Stimulated activated CD8-positive, alpha-beta memory T cell treated with anti-CD3 and anti-CD28 coated beads, Interleukin-15, amount 100 ng/mL, for 48 hours (primary cell): ENCODE measurements around the gene SOX13.

Experiments used
- DNase-seq, 2 donors: peaks; one replicate each; pipeline ENCODE4 v3.0.0-alpha.2; 2020; ENCODE audit warnings: low read depth in 2 of 2

Gene SOX13

GRCh38 chr1:204106825-204107224 lies 33.9 kb downstream of the SOX13 start:
- DNase-seq = no peak

- DNase-seq = no peak
Observed at GRCh38 chr1:204107892-204108291, 35.0 kb downstream of the SOX13 start.

GRCh38 chr1:204108312-204109141 lies 35.6 kb downstream of the SOX13 start:
- no peak for DNase-seq

- DNase-seq = no peak
Observed at GRCh38 chr1:204110894-204111633, 38.1 kb downstream of the SOX13 start.

GRCh38 chr1:204112876-204113730 lies 40.2 kb downstream of the SOX13 start:
- no peak for DNase-seq

GRCh38 chr1:204113896-204114295 lies 41.0 kb downstream of the SOX13 start:
- no peak for DNase-seq

GRCh38 chr1:204114606-204115005 lies 41.7 kb downstream of the SOX13 start:
- DNase-seq = no peak

GRCh38 chr1:204115116-204115515 lies 42.2 kb downstream of the SOX13 start:
- DNase-seq = no peak

GRCh38 chr1:204116539-204116938 lies 43.6 kb downstream of the SOX13 start:
- no peak for DNase-seq

- no peak for DNase-seq
Observed at GRCh38 chr1:204121840-204122555, 49.1 kb downstream of the SOX13 start.

- no peak for DNase-seq
Observed at GRCh38 chr1:204123376-204123775, 50.5 kb downstream of the SOX13 start.

GRCh38 chr1:204124639-204125038 lies 51.7 kb downstream of the SOX13 start:
- DNase-seq = no peak

GRCh38 chr1:204125759-204126351 lies 52.9 kb downstream of the SOX13 start:
- no peak for DNase-seq

- no peak for DNase-seq
Observed at GRCh38 chr1:204126386-204126785, 53.5 kb downstream of the SOX13 start.

- DNase-seq = no peak
Observed at GRCh38 chr1:204126956-204127355, 54.0 kb downstream of the SOX13 start.

- no peak for DNase-seq
Observed at GRCh38 chr1:204127597-204128242, 54.8 kb downstream of the SOX13 start.

GRCh38 chr1:204128464-204128963 lies 55.6 kb downstream of the SOX13 start:
- DNase-seq = no peak

- DNase-seq = peak; percentile 35 to 44
Observed at GRCh38 chr1:204128964-204129896, 56.3 kb downstream of the SOX13 start.

- no peak for DNase-seq
Observed at GRCh38 chr1:204130178-204130577, 57.3 kb downstream of the SOX13 start.
